ENCODE results near the gene SFN. TPM values are rescaled to one million over a fixed set of nuclear protein-coding genes. Genes with fewer than 3 reads are reported as not detected.

SFN gene
- total and polyA plus RNA-seq, 2 of the 13 experiments (the other 11 are each of a cell fraction or from before 2014, with no cell fraction given) = 4.3 to 5.6 TPM

GRCh38 chr1:26900001-26900814 is 37.3 kb downstream of the SFN start, which contains the start of gene GPATCH3 (continued):
- TF ChIP-seq, protein P1, sequence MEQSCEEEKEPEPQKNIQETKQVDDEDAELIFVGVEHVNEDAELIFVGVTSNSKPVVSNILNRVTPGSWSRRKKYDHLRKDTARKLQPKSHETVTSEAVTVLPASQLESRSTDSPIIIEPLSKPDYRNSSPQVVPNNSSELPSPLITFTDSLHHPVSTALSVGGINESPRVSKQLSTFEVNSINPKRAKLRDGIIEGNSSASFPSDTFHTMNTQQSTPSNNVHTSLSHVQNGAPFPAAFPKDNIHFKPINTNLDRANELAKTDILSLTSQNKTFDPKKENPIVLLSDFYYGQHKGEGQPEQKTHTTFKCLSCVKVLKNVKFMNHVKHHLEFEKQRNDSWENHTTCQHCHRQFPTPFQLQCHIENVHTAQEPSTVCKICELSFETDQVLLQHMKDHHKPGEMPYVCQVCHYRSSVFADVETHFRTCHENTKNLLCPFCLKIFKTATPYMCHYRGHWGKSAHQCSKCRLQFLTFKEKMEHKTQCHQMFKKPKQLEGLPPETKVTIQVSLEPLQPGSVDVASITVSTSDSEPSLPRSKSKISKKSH (CRISPR knock-in tag; IDR thresholded peaks at IDR 0.05; ENCODE audit: borderline replicate concordance) = peak; percentile 74; the same call in 1 of the 2 replicates
- TF ChIP-seq, protein P2, sequence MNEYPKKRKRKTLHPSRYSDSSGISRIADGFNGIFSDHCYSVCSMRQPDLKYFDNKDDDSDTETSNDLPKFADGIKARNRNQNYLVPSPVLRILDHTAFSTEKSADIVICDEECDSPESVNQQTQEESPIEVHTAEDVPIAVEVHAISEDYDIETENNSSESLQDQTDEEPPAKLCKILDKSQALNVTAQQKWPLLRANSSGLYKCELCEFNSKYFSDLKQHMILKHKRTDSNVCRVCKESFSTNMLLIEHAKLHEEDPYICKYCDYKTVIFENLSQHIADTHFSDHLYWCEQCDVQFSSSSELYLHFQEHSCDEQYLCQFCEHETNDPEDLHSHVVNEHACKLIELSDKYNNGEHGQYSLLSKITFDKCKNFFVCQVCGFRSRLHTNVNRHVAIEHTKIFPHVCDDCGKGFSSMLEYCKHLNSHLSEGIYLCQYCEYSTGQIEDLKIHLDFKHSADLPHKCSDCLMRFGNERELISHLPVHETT (CRISPR knock-in tag; conservative IDR thresholded peaks at IDR 0.05) = 0 out of 2 replicates have a peak, but pooled peaks have one; percentile 25
- TF ChIP-seq NR2F6 (IDR thresholded peaks at IDR 0.05) = no peak
- TF ChIP-seq NR2F6 (CRISPR knock-in tag; IDR thresholded peaks at IDR 0.05) = peak; percentile 39; the same call in 1 of the 2 replicates
- 0 out of 2 replicates have a peak, but pooled peaks have one; percentile 30 for TF ChIP-seq ZBTB3 (CRISPR knock-in tag; IDR thresholded peaks at IDR 0.05; ENCODE audit: borderline replicate concordance, low read depth)
- TF ChIP-seq SETDB1 (CRISPR knock-in tag; IDR thresholded peaks at IDR 0.05; ENCODE audit: borderline replicate concordance) = no peak
- TF ChIP-seq NFYB (CRISPR knock-in tag; IDR thresholded peaks at IDR 0.05) = 0 out of 2 replicates have a peak, but pooled peaks have one; percentile 11
- no peak for TF ChIP-seq FOXP1 (IDR thresholded peaks at IDR 0.05)
- TF ChIP-seq FOXP1 (CRISPR knock-in tag; IDR thresholded peaks at IDR 0.05) = no peak
- TF ChIP-seq ZNF792 (CRISPR knock-in tag; IDR thresholded peaks at IDR 0.05) = peak; percentile 89
- TF ChIP-seq MNT (IDR thresholded peaks at IDR 0.05) = no peak
- peak; percentile 89; the same call in 1 of the 2 replicates for TF ChIP-seq ZNF232 (CRISPR knock-in tag; IDR thresholded peaks at IDR 0.05; ENCODE audit: borderline replicate concordance)
- TF ChIP-seq ZNF83 (CRISPR knock-in tag; IDR thresholded peaks at IDR 0.05; ENCODE audit: borderline replicate concordance) = no peak
- no peak for TF ChIP-seq IKZF4 (CRISPR knock-in tag; IDR thresholded peaks at IDR 0.05; ENCODE audit: borderline replicate concordance, low read depth, not compliant biosample characterization)
- TF ChIP-seq, protein P3, sequence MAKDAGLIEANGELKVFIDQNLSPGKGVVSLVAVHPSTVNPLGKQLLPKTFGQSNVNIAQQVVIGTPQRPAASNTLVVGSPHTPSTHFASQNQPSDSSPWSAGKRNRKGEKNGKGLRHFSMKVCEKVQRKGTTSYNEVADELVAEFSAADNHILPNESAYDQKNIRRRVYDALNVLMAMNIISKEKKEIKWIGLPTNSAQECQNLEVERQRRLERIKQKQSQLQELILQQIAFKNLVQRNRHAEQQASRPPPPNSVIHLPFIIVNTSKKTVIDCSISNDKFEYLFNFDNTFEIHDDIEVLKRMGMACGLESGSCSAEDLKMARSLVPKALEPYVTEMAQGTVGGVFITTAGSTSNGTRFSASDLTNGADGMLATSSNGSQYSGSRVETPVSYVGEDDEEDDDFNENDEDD (CRISPR knock-in tag; IDR thresholded peaks at IDR 0.05; ENCODE audit: borderline replicate concordance) = no peak; the same call in 1 of the 2 replicates
- no peak for TF ChIP-seq RELA (CRISPR knock-in tag; IDR thresholded peaks at IDR 0.05)
- TF ChIP-seq, protein P4, sequence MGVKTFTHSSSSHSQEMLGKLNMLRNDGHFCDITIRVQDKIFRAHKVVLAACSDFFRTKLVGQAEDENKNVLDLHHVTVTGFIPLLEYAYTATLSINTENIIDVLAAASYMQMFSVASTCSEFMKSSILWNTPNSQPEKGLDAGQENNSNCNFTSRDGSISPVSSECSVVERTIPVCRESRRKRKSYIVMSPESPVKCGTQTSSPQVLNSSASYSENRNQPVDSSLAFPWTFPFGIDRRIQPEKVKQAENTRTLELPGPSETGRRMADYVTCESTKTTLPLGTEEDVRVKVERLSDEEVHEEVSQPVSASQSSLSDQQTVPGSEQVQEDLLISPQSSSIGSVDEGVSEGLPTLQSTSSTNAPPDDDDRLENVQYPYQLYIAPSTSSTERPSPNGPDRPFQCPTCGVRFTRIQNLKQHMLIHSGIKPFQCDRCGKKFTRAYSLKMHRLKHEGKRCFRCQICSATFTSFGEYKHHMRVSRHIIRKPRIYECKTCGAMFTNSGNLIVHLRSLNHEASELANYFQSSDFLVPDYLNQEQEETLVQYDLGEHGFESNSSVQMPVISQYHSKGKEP (CRISPR knock-in tag; IDR thresholded peaks at IDR 0.05) = no peak
- no peak for TF ChIP-seq NFE2 (CRISPR knock-in tag; IDR thresholded peaks at IDR 0.05)
- no peak for TF ChIP-seq CC2D1A (CRISPR knock-in tag; IDR thresholded peaks at IDR 0.05)
- TF ChIP-seq FOXO1 (CRISPR knock-in tag; IDR thresholded peaks at IDR 0.05) = 0 out of 2 replicates have a peak, but pooled peaks have one; percentile 46

Measured in HepG2 (cell line).